GM21576 (cell line): Measurements from ENCODE around the gene PTPRC.
"Not testable (repeated sequence)": the region's sequence is repeated elsewhere in the genome, so short reads cannot be mapped to it uniquely, and the experiment has no call there.

Experiments
- ATAC-seq: cut with Tn5 transposase; IDR thresholded peaks from one replicate; pipeline ENCODE4 v1.9.1; 2021; ENCODE audit warnings: mild to moderate bottlenecking, moderate library complexity; ENCODE audit not compliant: unreplicated experiment

Gene PTPRC

GRCh38 chr1:198638894-198639635 is at the start of gene PTPRC:
TSS of gene PTPRC (plus strand) at chr1:198639040. CDS start at chr1:198639269, 229 bp downstream.
- ATAC-seq: peak; percentile 81

- no peak for ATAC-seq
Measured at GRCh38 chr1:198590454-198590853, 48.4 kb upstream of the PTPRC start.

GRCh38 chr1:198595765-198596164 is 43.1 kb upstream of the PTPRC start:
- ATAC-seq: no peak

GRCh38 chr1:198597690-198598430 is 41.0 kb upstream of the PTPRC start:
- ATAC-seq: peak; percentile 40

GRCh38 chr1:198598796-198599321 is 40.0 kb upstream of the PTPRC start:
- peak; percentile 74 for ATAC-seq

- no peak for ATAC-seq
Measured at GRCh38 chr1:198599749-198600148, 39.1 kb upstream of the PTPRC start.

GRCh38 chr1:198600906-198601305 is 37.9 kb upstream of the PTPRC start:
- ATAC-seq: no peak

GRCh38 chr1:198601310-198601709 is 37.5 kb upstream of the PTPRC start:
- not testable (repeated sequence) for ATAC-seq

GRCh38 chr1:198601936-198602889 is 36.6 kb upstream of the PTPRC start:
- ATAC-seq: no peak

- ATAC-seq: no peak
Measured at GRCh38 chr1:198604975-198605374, 33.9 kb upstream of the PTPRC start.

GRCh38 chr1:198605406-198605805 is 33.4 kb upstream of the PTPRC start:
- no peak for ATAC-seq

GRCh38 chr1:198606020-198606438 is 32.8 kb upstream of the PTPRC start:
- no peak for ATAC-seq

- no peak for ATAC-seq
Measured at GRCh38 chr1:198607714-198608113, 31.1 kb upstream of the PTPRC start.

GRCh38 chr1:198610362-198610761 is 28.5 kb upstream of the PTPRC start:
- no peak for ATAC-seq

- ATAC-seq: no peak
Measured at GRCh38 chr1:198611219-198611618, 27.6 kb upstream of the PTPRC start.

GRCh38 chr1:198612471-198613260 is 26.2 kb upstream of the PTPRC start:
- ATAC-seq: no peak

GRCh38 chr1:198617406-198617805 is 21.4 kb upstream of the PTPRC start:
- ATAC-seq: no peak

GRCh38 chr1:198619375-198620140 is 19.3 kb upstream of the PTPRC start:
- ATAC-seq: no peak

GRCh38 chr1:198620218-198620617 is 18.6 kb upstream of the PTPRC start:
- no peak for ATAC-seq
